GM10266 (cell line): ENCODE data around the gene SDK1.

Source experiments
- DNase-seq: peaks from one replicate; pipeline ENCODE4 v3.0.0; 2012; ENCODE audit errors: extremely low spot score
- TF ChIP-seq, protein P1 (sequence below): IDR thresholded peaks from 2 replicates; pipeline ENCODE4 v1.5.1; 2012; ENCODE audit warnings: mild to moderate bottlenecking, low read depth; ENCODE audit not compliant: control insufficient read depth, insufficient read depth; ENCODE audit errors: missing control alignments

The SDK1 gene

DNA sequence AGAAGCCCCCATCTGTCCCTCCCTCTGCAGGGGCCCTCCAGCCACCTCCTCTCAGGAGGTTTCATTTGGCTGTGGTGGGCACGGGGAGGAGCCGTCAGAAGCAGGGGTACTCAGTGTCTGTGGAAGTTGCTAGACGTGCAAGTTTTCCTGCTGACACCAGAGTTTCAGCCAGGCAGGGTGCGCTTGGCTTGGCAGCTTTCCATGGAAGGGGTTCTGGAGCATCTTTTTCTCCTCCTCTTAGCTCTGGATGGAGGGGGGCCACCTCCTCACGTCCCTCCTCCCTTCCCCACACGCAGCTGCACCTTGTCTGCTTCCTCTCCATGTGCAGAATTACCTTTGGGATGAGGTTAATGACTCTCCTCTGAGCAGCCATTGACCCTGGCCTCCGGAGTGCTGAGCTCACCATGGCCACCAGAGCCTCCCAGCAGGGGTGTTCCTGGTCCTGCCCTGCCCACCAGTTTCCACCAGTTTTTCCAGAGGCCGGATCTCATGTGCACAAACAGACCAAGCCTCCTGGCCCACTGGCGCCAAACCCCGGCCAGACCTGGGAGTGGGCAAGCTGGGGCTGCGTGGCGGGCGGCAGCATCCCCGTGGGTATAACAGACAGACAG is 801.3 kb downstream of the SDK1 start:
- TF ChIP-seq, protein P1, sequence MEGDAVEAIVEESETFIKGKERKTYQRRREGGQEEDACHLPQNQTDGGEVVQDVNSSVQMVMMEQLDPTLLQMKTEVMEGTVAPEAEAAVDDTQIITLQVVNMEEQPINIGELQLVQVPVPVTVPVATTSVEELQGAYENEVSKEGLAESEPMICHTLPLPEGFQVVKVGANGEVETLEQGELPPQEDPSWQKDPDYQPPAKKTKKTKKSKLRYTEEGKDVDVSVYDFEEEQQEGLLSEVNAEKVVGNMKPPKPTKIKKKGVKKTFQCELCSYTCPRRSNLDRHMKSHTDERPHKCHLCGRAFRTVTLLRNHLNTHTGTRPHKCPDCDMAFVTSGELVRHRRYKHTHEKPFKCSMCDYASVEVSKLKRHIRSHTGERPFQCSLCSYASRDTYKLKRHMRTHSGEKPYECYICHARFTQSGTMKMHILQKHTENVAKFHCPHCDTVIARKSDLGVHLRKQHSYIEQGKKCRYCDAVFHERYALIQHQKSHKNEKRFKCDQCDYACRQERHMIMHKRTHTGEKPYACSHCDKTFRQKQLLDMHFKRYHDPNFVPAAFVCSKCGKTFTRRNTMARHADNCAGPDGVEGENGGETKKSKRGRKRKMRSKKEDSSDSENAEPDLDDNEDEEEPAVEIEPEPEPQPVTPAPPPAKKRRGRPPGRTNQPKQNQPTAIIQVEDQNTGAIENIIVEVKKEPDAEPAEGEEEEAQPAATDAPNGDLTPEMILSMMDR, result no peak
- no peak for DNase-seq

DNA sequence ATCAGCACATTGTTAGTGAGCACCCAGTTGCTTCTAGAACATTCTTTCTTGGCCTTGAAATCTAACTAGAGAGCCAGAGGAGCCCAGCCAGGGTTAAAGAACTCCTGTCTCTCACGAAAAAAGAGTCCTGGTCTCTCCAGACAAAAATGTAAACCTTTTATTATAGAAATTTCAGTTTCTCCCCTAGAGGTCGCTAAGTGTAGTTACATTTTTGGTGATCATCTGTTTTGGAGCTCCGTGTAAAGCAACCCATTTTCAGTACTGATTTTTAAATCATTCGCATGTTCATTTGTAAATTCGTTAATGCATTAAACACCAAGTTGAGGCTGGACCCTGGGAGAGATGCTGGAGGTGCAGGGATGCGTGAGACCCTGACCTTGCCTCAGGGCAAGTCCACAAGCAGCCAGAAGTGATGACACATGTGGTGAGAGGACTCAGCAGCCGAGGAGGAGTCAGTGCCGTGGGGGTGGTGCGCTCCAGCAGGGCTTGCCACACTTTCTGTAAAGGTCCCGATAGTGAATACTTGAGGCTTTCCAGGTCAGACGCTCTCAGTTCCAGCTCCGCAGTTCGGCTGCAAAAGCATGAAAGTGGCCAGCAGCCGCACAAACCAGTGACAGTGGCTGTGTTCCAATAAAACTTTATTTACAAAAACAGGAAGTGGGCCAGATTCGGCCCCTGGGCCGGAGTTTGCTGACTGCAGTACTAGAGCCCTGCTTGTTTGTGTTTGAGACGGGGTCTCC is 802.5 kb downstream of the SDK1 start:
- no peak for DNase-seq

DNA sequence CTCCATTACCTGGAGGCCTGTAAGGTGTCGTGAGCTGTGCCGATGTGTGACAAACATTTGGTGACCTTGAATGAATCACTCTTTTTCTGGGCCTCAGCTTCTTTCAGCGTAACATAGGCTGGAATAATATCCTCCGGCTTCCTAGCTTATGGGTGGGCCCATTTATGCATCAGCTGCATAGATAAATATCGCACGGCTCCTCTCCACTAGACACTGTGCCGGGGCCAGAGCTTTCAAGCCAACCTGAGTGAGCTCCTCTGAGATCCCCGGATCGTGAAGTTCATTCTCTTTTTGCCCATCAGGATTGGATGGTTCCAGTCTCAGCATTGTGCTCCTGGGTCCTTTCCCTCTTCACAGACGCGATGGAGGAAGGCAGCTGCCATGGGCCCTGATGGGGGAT is 806.8 kb downstream of the SDK1 start:
- TF ChIP-seq, protein P1, result no peak
- no peak for DNase-seq

More for the DNA sequence above, 802.5 kb downstream of the SDK1 start:
- TF ChIP-seq, protein P1, result no peak

DNA sequence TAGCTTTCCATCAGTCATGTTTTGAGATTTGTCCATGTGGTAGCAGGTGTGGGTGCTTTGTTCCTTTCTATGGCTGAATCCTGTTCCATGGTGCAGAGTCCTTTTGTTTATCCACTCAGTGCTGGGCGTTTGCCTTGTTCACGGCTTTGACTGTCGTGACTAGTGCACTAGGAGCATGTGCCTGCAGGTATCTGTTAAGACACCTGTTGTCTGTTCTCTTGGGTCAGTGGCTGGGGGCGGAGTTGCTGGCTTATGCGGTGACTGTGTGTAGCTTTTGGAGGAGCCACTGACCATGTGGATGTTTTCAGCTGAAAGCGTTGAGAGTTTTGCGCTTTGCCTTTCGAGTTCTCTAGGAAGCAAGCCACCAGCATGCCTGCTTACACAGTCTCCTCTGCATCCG is 807.9 kb downstream of the SDK1 start:
- DNase-seq, result no peak
- TF ChIP-seq, protein P1, result no peak

DNA sequence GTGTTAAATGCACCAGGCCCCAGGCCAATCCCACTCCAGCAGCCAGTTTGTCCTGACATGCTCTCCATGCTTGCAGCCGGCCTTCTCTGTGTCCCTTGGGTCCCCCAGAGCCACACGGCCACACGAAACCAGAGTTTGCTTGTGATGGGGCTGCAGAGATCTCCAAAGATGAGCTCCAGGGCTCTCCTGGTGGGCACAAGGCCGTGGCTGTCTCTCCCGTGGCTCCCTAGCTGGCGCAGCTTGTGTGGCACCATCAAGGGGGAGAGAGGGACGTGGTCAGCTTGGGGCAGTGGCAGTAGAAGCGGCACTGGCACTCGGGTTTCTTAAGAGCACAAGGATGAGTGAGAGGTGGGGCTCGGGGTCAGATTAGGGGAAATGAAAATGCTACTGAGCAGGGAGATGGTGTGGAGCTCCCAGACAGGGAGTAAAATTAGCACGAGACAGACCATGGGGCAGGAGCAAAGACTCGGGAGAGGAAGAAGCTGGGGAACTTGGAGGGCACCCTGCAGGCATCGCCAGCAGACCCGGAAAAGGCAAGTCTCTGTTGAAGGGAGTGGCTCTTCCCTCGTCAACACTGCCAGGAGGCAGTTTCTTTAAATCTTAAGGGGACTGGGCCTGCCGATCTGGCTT is 808.5 kb downstream of the SDK1 start:
- TF ChIP-seq, protein P1, result no peak
- no peak for DNase-seq

DNA sequence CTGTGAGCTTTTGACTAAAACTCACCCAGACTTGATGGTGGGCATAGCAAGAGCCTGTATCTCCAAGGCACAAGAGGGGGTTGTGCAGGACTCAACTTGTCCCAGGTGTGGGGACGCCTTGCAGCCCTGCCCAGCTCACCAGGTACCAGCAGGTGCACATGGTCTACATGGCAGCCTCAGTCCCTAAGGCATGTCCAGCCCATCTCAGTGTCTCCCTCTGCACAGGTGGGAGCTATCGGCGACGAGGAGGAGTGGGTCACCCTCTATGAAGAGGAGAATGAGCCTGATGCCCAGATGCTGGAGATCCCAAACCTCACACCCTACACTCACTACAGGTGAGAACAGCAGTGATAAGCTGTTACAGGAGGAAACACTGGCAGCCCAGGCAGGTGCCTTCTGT is 809.4 kb downstream of the SDK1 start:
- DNase-seq, result no peak
- TF ChIP-seq, protein P1, result no peak

DNA sequence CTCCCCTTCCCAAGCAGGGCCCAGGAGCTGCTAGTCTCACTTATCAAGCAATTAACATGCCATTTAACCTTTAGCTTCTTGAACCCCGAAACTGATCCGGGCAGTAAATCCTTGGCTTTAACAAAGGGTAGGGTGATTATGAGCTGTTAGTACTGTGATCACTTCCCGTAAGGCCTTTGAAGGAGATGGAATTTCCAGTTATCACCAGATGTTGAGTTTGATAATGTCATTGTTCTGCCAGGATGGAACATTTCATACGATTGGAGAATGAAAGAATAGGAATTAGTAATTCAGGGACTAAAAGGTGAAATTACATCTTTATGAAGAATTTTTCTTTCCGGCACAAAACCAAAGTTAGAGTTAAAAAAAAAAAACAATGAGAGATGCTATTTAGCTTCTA is 810.1 kb downstream of the SDK1 start:
- no peak for DNase-seq
- TF ChIP-seq, protein P1, result no peak
